Activated CD8-positive, alpha-beta memory T cell treated with anti-CD3 and anti-CD28 coated beads, Interleukin-2, amount 50 U/mL, for 24 hours (primary cell): ENCODE measurements around the gene MYO9B.
"Not testable (repeated sequence)": the region's sequence is repeated elsewhere in the genome, so short reads cannot be mapped to it uniquely, and the experiment has no call there.

Experiments
- DNase-seq: peaks from one replicate; pipeline ENCODE4 v3.0.0-alpha.2; 2020; ENCODE audit errors: extremely low read depth

The MYO9B gene

DNA sequence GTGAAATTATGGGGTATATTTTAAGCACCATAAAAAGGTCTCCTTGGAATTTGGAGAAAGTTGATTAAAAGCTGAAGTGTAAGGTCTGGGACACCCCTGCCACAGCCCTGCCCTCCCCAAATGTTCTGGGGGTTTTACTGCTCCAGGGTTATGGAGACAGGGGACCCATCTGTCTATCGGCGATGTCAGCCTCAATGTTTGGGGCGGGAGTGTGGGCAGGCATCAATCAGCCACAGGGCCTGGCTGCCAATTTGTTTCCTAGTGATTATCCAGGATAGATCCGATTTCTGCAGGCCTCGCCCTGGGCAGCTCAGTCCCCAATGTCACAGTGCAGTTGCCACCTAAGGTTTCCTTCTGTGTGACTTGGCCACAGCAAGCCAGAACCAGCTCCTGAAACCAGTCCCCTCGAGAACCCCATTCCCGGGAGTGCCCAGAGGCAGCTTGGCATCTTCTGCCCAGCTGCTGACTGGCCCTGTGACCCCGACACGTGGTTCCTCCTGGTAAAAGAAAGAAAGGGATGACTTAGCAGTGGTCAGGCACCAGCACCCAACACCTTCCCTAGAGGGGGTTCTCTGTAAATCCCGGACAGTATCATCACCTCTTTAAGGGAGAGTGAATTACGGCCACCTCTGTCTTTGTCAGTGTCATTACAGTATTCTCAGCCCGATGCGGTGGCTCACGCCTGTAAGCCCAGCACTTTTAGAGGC lies 41.6 kb downstream of the MYO9B start:
- DNase-seq: no peak

DNA sequence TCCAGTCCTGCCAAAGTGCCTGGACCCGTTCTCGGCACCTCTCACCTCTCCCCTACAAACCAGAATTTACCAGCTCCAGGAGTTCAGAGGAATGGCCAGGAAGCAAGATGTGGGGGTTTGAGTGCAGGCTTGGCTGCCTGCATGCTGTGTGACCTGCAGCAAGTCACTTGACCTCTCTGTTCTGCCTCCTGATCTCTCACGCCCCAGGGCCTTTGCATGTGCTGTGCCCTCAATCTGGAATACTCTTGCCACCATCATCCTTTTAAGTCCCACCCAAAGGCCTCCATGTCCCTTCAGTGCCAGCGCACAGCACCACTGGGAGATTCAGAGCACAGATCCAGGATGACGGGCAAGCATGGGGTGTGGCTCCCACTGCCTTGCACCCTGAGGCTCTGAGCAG lies 43.4 kb downstream of the MYO9B start:
- no peak for DNase-seq

DNA sequence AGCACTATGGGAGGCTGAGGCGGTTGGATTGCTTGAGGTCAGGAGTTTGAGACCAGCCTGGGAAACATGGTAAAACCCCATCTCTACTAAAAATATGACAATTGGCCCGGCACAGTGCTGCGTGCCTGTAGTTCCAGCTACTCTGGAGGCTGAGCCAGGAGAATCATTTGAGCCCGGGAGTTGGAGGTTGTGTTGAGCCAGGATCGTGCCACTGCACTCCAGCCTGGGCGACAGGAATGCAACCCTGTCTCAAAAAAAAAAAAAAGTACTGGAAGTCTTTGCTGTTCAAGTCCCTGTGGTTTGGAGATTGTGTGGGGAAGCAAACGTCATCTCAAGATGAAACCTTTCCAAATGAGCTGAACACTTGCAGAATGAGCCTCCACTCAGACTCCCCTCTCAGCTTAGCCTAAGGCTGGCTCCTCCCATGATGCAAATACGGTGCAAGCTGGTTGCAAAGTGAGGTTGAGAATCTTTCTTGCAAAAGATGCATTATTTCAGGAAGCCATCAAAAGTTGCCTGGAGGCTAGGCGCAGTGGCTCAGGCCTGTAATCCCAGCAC lies 46.2 kb downstream of the MYO9B start:
- DNase-seq: no peak

- no peak for DNase-seq
These were observed 47.5 kb downstream of the MYO9B start for GRCh38 chr19:17123041-17123440.

- no peak for DNase-seq
These were observed 48.4 kb downstream of the MYO9B start for GRCh38 chr19:17124025-17124424.

DNA sequence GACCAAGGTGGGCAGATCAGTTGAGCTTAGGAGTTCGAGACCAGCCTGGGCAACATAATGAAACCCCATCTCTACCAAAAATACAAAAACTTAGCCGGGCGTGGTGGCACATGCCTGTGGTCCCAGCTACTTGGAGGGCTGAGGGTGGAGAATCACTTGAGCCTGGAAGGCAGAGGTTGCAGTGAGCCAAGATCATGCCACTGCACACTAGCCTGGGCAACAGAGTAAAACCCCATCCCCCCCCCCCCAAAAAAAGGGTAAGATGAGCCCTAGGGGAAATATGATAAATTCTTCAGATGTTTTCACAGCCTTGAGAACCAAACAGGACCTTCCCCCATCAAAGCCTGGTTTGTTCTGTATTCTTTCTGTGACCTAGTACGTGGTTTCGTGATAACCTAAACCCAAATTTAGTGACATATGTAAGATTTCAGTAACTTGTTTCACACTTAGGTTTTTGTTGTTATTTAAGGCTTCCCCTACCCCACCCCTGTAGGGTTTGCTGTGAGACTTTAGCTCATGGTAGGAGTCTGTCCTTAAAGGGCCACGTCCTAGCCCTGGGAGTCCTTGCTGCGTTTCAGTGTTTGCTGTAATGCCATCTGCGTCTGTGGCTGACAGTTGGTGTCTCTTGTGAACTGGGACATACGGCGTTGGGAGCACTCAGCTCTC lies 49.6 kb downstream of the MYO9B start:
- no peak for DNase-seq

GRCh38 chr19:17125728-17126677 lies 50.4 kb downstream of the MYO9B start:
- peak; percentile 45 for DNase-seq

DNA sequence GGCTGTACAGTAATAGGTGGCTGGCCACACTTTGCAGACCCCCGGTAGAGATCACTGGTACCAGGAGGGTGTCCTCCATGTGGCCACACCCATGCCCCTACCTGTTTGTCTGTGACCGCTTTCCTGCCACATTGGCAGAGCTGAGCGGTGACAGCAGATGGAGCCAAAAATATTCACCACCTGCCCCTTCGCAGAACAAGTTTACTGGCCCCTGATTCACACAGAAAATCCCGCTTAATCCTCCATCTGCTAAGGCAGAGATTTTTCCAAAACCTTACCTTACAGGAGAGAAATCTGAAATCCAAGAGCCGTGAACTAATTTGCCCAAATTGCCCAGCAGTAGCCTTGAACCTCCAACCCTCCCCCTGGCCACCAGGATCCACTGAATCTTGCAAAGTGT lies 52.1 kb downstream of the MYO9B start:
- DNase-seq: no peak

DNA sequence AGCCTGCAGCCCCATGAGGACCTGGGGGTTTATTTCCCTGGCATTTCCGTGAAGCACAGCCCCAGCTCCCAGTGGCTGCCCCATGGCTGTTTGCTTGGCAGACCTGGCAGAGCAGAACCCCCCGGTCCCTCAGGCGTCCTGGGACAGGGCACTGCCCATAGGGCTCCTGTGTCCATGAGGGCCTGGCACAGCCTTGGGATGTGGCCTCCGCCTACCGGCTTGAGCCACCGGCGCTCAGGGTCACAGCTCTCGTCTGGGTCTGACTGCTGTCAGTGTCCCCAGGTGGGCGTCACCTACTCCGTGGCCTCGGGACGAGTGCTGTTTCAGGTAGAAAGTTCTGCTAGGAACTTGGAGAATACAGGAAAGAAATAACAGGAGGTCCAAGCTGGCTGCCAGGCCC lies 52.8 kb downstream of the MYO9B start:
- DNase-seq: no peak

GRCh38 chr19:17128820-17129219 lies 53.2 kb downstream of the MYO9B start:
- no peak for DNase-seq

- DNase-seq: no peak
These were observed 53.8 kb downstream of the MYO9B start for GRCh38 chr19:17129377-17129776.

- no peak for DNase-seq
These were observed 59.6 kb downstream of the MYO9B start for GRCh38 chr19:17135001-17135853.

- DNase-seq: no peak
These were observed 60.4 kb downstream of the MYO9B start for GRCh38 chr19:17136021-17136420.

GRCh38 chr19:17136617-17137016 lies 61.0 kb downstream of the MYO9B start:
- no peak for DNase-seq

GRCh38 chr19:17137417-17137816 lies 61.8 kb downstream of the MYO9B start:
- no peak for DNase-seq

DNA sequence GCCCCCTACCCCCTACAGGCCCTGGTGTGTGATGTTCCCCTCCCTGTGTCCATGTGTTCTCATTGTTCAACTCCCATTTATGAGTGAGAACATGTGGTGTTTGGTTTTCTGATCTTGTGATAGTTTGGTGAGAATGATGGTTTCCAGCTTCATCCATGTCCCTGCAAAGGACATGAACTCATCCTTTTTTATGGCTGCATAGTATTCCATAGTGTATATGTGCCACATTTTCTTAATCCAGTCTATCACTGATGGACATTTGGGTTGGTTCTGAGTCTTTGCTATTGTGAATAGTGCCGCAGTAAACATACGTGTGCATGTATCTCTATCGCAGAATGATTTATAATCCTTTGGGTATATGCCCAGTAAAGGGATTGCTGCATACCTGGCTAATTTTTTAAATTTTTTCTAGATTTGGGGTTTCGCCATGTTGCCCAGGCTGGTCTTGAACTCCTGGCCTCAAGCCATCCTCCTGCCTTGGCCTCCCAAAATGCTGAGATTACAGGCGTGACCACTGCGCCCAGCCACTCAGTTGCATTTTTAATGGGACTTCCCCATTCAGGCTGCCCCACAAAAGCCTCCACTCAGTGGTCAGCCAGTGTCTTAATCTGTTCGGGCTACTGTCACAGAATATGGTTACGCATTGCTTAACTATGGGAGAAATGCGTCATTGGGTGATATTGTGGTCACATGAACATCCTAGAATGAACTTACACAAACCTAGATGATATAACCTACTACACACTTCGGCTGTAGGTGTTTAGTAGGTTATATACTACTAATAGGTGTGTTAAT lies 62.7 kb downstream of the MYO9B start:
- not testable (repeated sequence) for DNase-seq

DNA sequence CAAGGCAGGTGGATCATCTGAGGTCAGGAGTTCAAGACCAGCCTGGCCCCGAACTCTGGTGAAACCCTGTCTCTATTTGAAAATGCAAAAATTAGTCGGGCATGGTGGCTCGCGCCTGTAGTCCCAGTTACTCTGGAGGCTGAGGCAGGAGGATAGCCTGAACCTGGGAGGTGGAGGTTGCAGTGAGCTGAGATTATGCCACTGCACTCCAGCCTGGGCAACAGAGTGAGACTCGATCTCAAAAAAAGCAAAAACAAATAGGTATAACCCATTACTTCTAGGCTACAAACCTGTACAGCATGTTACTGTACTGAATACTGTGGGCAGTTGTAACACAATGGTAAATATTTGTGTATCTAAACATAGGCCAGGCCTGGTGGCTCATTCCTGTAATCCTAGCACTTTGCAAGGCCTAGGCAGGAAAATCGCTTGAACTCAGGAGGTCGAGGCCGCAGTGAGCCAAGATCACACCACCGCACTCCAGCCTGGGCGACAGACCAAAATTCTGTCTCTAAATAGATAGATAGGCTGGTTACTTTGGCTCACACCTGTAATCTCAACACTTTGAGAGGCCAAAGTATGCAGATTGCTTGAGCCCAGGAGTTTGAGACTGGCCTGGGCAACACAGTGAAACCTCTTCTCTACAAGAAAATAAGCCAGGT lies 63.5 kb downstream of the MYO9B start:
- no peak for DNase-seq

GRCh38 chr19:17144771-17145170 lies 69.2 kb downstream of the MYO9B start:
- not testable (repeated sequence) for DNase-seq

- DNase-seq: no peak
These were observed 70.2 kb downstream of the MYO9B start for GRCh38 chr19:17145546-17146497.
